A549 (cell line): ENCODE measurements around the gene EPHA1. TPM values are rescaled to one million over a fixed set of nuclear protein-coding genes. Genes with fewer than 3 reads are reported as not detected.

Experiments
- ATAC-seq, 2 experiments: fragments of 200-7000 bp in 1 of 2; fragments of >200 bp in 1 of 2; cut with Nextera tagmentation in 1 of 2; cut with Tn5 transposase in 1 of 2; 3 replicates each; pipeline versions ENCODE4 v1.8.0 to v1.9.1; 2018 to 2020; ENCODE audit warnings: mild to moderate bottlenecking in 1 of 2, moderate library complexity in 1 of 2
- CTCF ChIA-PET: fragments of 300-600 bp; sonication (Branson Sonifier 250); formaldehyde crosslinking; extraction: SDS; loops from one replicate; lab custom pipeline; 2021; ENCODE audit warnings: antibody characterized with exemption, inconsistent platforms; lab: Yijun Ruan, JAX
- POLR2A ChIA-PET: fragments of 350-600 bp; formaldehyde crosslinking; extraction: SDS; loops from one replicate; lab custom pipeline; 2021; ENCODE audit warnings: antibody characterized with exemption, inconsistent platforms; lab: Yijun Ruan, JAX
- DNase-seq, 2 experiments: peaks; one replicate each; pipeline versions ENCODE4 v3.0.0 to v3.0.0-alpha.2; 2011 to 2016; ENCODE audit warnings: low read depth in 1 of 2, low spot score in 1 of 2
- FAIRE-seq: peaks from 2 replicates; lab custom pipeline; 2011; peaks lifted over from hg19 to GRCh38; lab: Jason Lieb, UNC
- H3K27ac ChIP-seq, 2 experiments: fragments of >200 bp; sonication (Bioruptor Twin); formaldehyde crosslinking; 3 replicates each; pipeline ENCODE4 v1.5.1; 2016 to 2017
- H3K4me1 ChIP-seq: fragments of >200 bp; sonication (Bioruptor Twin); formaldehyde crosslinking; 3 replicates; pipeline ENCODE4 v1.6.1; 2016
- H3K4me2 ChIP-seq: fragments of >200 bp; sonication (Bioruptor Twin); formaldehyde crosslinking; 3 replicates; pipeline ENCODE4 v1.6.1; 2016
- H3K4me3 ChIP-seq: fragments of >200 bp; sonication (Bioruptor Twin); formaldehyde crosslinking; 3 replicates; pipeline ENCODE4 v1.5.1; 2016
- H3K9me3 ChIP-seq: fragments of >200 bp; sonication (Bioruptor Twin); formaldehyde crosslinking; 3 replicates; pipeline ENCODE4 v1.6.1; 2016
- BCL3 ChIP-seq: fragments of >200 bp; sonication (Bioruptor Twin); formaldehyde crosslinking; IDR thresholded peaks from 3 replicates; pipeline ENCODE4 v1.6.1; 2016
- CBX8 ChIP-seq: fragments of 200-600 bp; sonication (generic); IDR thresholded peaks from 2 replicates; pipeline ENCODE4 v1.6.1; 2016
- CHD2 ChIP-seq: fragments of 150-350 bp; IDR thresholded peaks from 2 replicates; pipeline ENCODE4 v1.6.1; 2014; ENCODE audit warnings: low read length; ENCODE audit not compliant: partially characterized antibody
- CTCF ChIP-seq: fragments of >200 bp; sonication (Bioruptor Twin); formaldehyde crosslinking; IDR thresholded peaks from 3 replicates; pipeline ENCODE4 v1.5.1; 2016
- E2F6 ChIP-seq: IDR thresholded peaks from 2 replicates; pipeline ENCODE4 v1.6.1; 2012; ENCODE audit warnings: low read depth, borderline replicate concordance
- EHMT2 ChIP-seq: fragments of 200-600 bp; sonication (generic); IDR thresholded peaks from 2 replicates; pipeline ENCODE4 v1.6.1; 2016; ENCODE audit warnings: antibody characterized with exemption, low read depth, mild to moderate bottlenecking, moderate library complexity
- EP300 ChIP-seq, 2 experiments: fragments of >200 bp; sonication (Bioruptor Twin); formaldehyde crosslinking; IDR thresholded peaks; 2 replicates in 1 of 2; 3 replicates in 1 of 2; pipeline ENCODE4 v1.6.1; 2016 to 2017
- FOSB ChIP-seq: fragments of 250-450 bp; sonication (Bioruptor Pico); IDR thresholded peaks from 2 replicates; pipeline ENCODE4 v1.5.0; 2020; ENCODE audit warnings: mild to moderate bottlenecking, moderate library complexity
- FOSL2 ChIP-seq, 2 experiments: fragments of 450-650 bp in 1 of 2; fragments of >200 bp in 1 of 2; sonication (Bioruptor Twin) in 1 of 2; formaldehyde crosslinking; IDR thresholded peaks; 2 replicates each; pipeline versions ENCODE4 v1.5.0 to v1.6.1; 2016 to 2020; ENCODE audit warnings: mild to moderate bottlenecking in 1 of 2, moderate library complexity in 1 of 2
- GATA3 ChIP-seq: IDR thresholded peaks from 2 replicates; pipeline ENCODE4 v1.6.1; 2012; ENCODE audit warnings: borderline replicate concordance
- HES2 ChIP-seq: fragments of >200 bp; sonication (Bioruptor Twin); formaldehyde crosslinking; IDR thresholded peaks from 2 replicates; pipeline ENCODE4 v1.6.1; 2016
- HEYL ChIP-seq: fragments of 250-450 bp; sonication (Bioruptor Pico); IDR thresholded peaks from 2 replicates; pipeline ENCODE4 v1.8.0; 2021; ENCODE audit warnings: mild to moderate bottlenecking, moderate library complexity
- HOXB5 ChIP-seq: fragments of 250-450 bp; sonication (Bioruptor Pico); IDR thresholded peaks from 2 replicates; pipeline ENCODE4 v1.5.0; 2020; ENCODE audit warnings: mild to moderate bottlenecking, moderate library complexity
- JUN ChIP-seq, 2 experiments: fragments of >200 bp; sonication (Bioruptor Twin); formaldehyde crosslinking; IDR thresholded peaks; 2 replicates in 1 of 2; 3 replicates in 1 of 2; pipeline ENCODE4 v1.6.1; 2016 to 2017
- JUNB ChIP-seq: fragments of >200 bp; sonication (Bioruptor Twin); formaldehyde crosslinking; IDR thresholded peaks from 2 replicates; pipeline ENCODE4 v1.6.1; 2016
- KDM5A ChIP-seq: fragments of 200-600 bp; sonication (generic); IDR thresholded peaks from 2 replicates; pipeline ENCODE4 v1.6.1; 2016; ENCODE audit warnings: antibody characterized with exemption, mild to moderate bottlenecking
- MAFK ChIP-seq: fragments of 450-650 bp; IDR thresholded peaks from 2 replicates; pipeline ENCODE4 v1.6.1; 2014; ENCODE audit not compliant: partially characterized antibody
- MYC ChIP-seq: IDR thresholded peaks from 2 replicates; pipeline ENCODE4 v1.6.1; 2012; ENCODE audit warnings: mild to moderate bottlenecking, inconsistent platforms, low read length, improper control_type of control experiment, borderline replicate concordance
- NPAS2 ChIP-seq: fragments of 250-450 bp; sonication (Bioruptor Pico); IDR thresholded peaks from 2 replicates; pipeline ENCODE4 v1.8.0; 2022; ENCODE audit warnings: mild to moderate bottlenecking, moderate library complexity, borderline replicate concordance
- POLR2AphosphoS2 ChIP-seq: conservative IDR thresholded peaks from 2 replicates; pipeline ENCODE4 v1.6.1; 2012; ENCODE audit warnings: low read length, improper control_type of control experiment, inconsistent platforms
- RAD21 ChIP-seq, 2 experiments: fragments of >200 bp in 1 of 2; sonication (Bioruptor Twin) in 1 of 2; formaldehyde crosslinking in 1 of 2; IDR thresholded peaks in 1 of 2; conservative IDR thresholded peaks in 1 of 2; 2 replicates in 1 of 2; 3 replicates in 1 of 2; pipeline ENCODE4 v1.6.1; 2012 to 2018; ENCODE audit warnings: inconsistent platforms in 1 of 2
- RARB ChIP-seq: fragments of 250-450 bp; sonication (Bioruptor Pico); IDR thresholded peaks from 2 replicates; pipeline ENCODE4 v1.8.0; 2021; ENCODE audit warnings: mild to moderate bottlenecking, moderate library complexity
- REST ChIP-seq: fragments of 200-600 bp; sonication (generic); IDR thresholded peaks from 2 replicates; pipeline ENCODE4 v1.6.1; 2016; ENCODE audit warnings: antibody characterized with exemption, mild to moderate bottlenecking, moderate library complexity
- SMC3 ChIP-seq: fragments of >200 bp; sonication (Bioruptor Twin); formaldehyde crosslinking; IDR thresholded peaks from 3 replicates; pipeline ENCODE4 v1.6.1; 2018; ENCODE audit warnings: inconsistent platforms
- TFCP2L1 ChIP-seq: fragments of 250-450 bp; sonication (Bioruptor Pico); IDR thresholded peaks from 2 replicates; pipeline ENCODE4 v1.5.0; 2021; ENCODE audit warnings: mild to moderate bottlenecking
- ZNF302 ChIP-seq: fragments of 250-450 bp; sonication (Bioruptor Pico); IDR thresholded peaks from 2 replicates; pipeline ENCODE4 v1.9.0; 2021; ENCODE audit warnings: inconsistent platforms, mild to moderate bottlenecking, moderate library complexity
- WGBS: methylation state at CpG from one replicate; pipeline ENCODE4 v1.1.6; 2017; ENCODE audit errors: missing lambda C conversion rate; 5-methylcytosine and 5-hydroxymethylcytosine counted together
- polyA minus RNA-seq: library from RNA; depleted of rRNA, polyadenylated mRNA; stranded (reverse); fragments of >200 nt; gene quantifications from 2 replicates; pipeline ENCODE4 v1.2.3, GENCODE V29; 2011; rRNA and poly(A)+ RNA removed
- polyA plus RNA-seq, 4 experiments: library from polyadenylated mRNA; depleted of rRNA in 3 of 4; stranded (reverse); fragments of >200 nt; fragmentation: RNase III in 1 of 4; extraction: RNeasy Plus Mini Kit Qiagen cat#74134 plus additional on column Dnase treatment in 1 of 4; gene quantifications; 2 replicates in 3 of 4; 3 replicates in 1 of 4; pipeline ENCODE4 v1.2.3, GENCODE V29; 2011 to 2017

The EPHA1 gene
- polyA plus RNA-seq (2011; rRNA removed) (not detected in 2 replicates), polyA plus RNA-seq (2017; fragmentation: RNase III; extraction: RNeasy Plus Mini Kit Qiagen cat#74134 plus additional on column Dnase treatment) (not detected in 3 replicates), polyA minus RNA-seq (not detected in 2 replicates)
- polyA plus RNA-seq (2012; cell fraction: cytosol; rRNA removed) = not detected in 2 replicates
- not detected in 2 replicates for polyA plus RNA-seq (2012; cell fraction: nucleus; rRNA removed)

GRCh38 chr7:143408686-143409561 is at the start of gene EPHA1:
Gene EPHA1 (minus strand): TSS chr7:143408856. CDS start chr7:143408805, 51 bp downstream.
- DNase-seq (peak in 1 of 2 experiments; percentile 65), ATAC-seq (peak; percentile 38 to 57; a peak in 5 of 6 replicates), FAIRE-seq (no peak)
- peak within 1 kb of the TSS in 1 of 2 experiments; percentile 36; a peak in 1 of 6 replicates for H3K27ac ChIP-seq
- H3K4me2 ChIP-seq = peak within 1 kb of the TSS; percentile 80
- peaks cover 7% of the 10 kb centered on the region; the same call in 2 of the 3 replicates for H3K4me1 ChIP-seq
- ChIA-PET POLR2A (no interaction called here), CTCF (interaction anchor here (0.8 to 5.9 kb wide), 9 partner anchors 8 to 169 kb away, joined by 3 to 46 read pairs (median 8); partner anchors contain the start of gene GSTK1)
- 22% methylated on average over 12 of the region's 39 CpGs for WGBS
- no peak for TF ChIP-seq TFCP2L1 (CRISPR knock-in tag)
- TF ChIP-seq HEYL = no peak
- TF ChIP-seq KDM5A = no peak
- TF ChIP-seq RAD21 (conservative IDR thresholded peaks at IDR 0.05 in 1 of 2, IDR thresholded peaks at IDR 0.05 in 1 of 2) = peak in 1 of 2 experiments; percentile 35; a peak in 1 of 5 replicates
- no peak for TF ChIP-seq JUN (IDR thresholded peaks at IDR 0.05)
- TF ChIP-seq CTCF = peak; percentile 37
- TF ChIP-seq EHMT2 = no peak
- TF ChIP-seq JUNB = no peak
- TF ChIP-seq SMC3 = 0 out of 3 replicates have a peak, but pooled peaks have one; percentile 11
- no peak for TF ChIP-seq FOSL2 (IDR thresholded peaks at IDR 0.05)
- no peak for TF ChIP-seq FOSL2 (CRISPR knock-in tag; IDR thresholded peaks at IDR 0.05)
- no peak for TF ChIP-seq FOSB (CRISPR knock-in tag)
- no peaks in the 10 kb centered on the region for H3K9me3 ChIP-seq
- peak within 1 kb of the TSS; percentile 38 for H3K4me3 ChIP-seq

GRCh38 chr7:143458263-143458662 is 49.6 kb upstream of the EPHA1 start:
- ATAC-seq = no peak
- Histone ChIP-seq H3K27ac (no peak overlapping the region), H3K4me2 (no peak overlapping the region), H3K4me1 (no peaks in the 10 kb centered on the region), H3K9me3 (0 out of 3 replicates have a peak, but pooled peaks cover 8% of the 10 kb centered on the region), H3K4me3 (no peak overlapping the region)
- ChIA-PET CTCF (no interaction called here), POLR2A (no interaction called here)
- 46% methylated on average over 3 of the region's 3 CpGs for WGBS
- DNase-seq = no peak
- no peak for TF ChIP-seq MYC
- TF ChIP-seq HES2 = no peak
- no peak for TF ChIP-seq HEYL
- no peak for TF ChIP-seq HOXB5 (CRISPR knock-in tag)
- no peak for TF ChIP-seq CBX8
- no peak for TF ChIP-seq NPAS2
- TF ChIP-seq REST = no peak
- TF ChIP-seq BCL3 = no peak
- TF ChIP-seq ZNF302 (CRISPR knock-in tag) = no peak
- no peak for TF ChIP-seq EP300 (IDR thresholded peaks at IDR 0.05)
- TF ChIP-seq FOSL2 (IDR thresholded peaks at IDR 0.05) = no peak
- no peak for TF ChIP-seq FOSL2 (CRISPR knock-in tag; IDR thresholded peaks at IDR 0.05)
- no peak for TF ChIP-seq E2F6
- no peak for TF ChIP-seq CHD2
- no peak for TF ChIP-seq JUN (IDR thresholded peaks at IDR 0.05)
- no peak for TF ChIP-seq GATA3
- no peak for TF ChIP-seq POLR2AphosphoS2
- TF ChIP-seq MAFK = no peak
- no peak for TF ChIP-seq RARB (CRISPR knock-in tag)
- no peak for FAIRE-seq
